ENCODE measurements around the gene LDB2.
A peak's percentile ranks its signal among the peaks of the same experiment; 100 is the strongest.

The LDB2 gene

GRCh38 chr4:16794816-16795445 is 103.5 kb downstream of the LDB2 start:
- peak in 1 of 2 experiments; percentile 13 for DNase-seq

DNA sequence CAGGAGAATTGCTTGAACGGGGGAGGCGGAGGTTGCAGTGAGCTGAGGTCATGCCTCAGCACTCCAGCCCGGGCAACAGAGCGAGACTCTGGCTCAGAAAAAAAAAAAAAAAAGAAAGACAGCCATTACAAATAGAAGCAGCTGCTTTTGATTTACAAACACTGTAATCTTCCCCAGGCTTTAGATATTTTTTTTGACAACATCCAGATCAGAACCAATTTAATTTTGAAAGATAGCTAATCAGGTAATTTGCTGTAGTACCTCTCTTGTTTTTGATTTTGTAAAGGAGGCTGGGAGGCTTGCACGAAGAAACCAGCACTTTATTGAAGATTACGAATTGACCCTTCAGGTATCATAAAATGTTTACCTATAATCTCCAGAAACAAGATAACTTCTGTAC is 107.0 kb downstream of the LDB2 start:
- no peak for DNase-seq

- DNase-seq = no peak
Observed at GRCh38 chr4:16790508-16790907, 107.9 kb downstream of the LDB2 start.

- DNase-seq = no peak
Observed at GRCh38 chr4:16788868-16789267, 109.6 kb downstream of the LDB2 start.

DNA sequence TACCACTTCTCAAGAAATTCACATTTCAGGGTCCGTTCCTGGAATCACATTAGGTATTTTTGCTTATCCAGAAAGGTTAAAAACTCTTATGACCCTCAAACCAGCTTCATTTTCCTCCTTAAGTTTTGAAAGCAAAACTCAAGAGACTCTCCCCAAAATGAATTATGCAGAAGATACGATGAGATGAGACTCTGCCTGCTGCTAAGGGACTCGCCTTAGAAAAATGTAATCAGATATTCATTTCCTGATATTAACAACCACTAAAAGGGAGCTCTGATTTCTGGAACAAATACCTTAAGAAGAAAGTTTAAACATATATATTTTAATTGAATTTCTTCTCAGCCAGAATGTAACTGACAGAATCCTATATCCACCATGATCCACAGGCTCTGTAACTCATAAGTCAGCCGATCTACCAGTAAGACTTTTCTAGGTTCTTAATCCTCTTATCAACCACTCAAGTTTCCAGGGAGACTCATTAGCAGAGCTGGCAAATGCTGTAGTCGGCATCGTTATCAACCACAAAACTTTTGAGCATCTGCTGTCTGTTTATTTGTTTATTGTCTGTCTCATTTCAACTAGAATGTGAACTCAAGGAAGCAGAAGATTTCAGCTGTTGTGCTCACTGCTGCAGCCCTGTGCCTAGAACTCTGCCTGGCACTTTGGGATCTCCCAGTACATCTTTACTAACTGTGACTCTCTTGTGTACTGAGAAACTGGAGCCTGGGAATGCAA is 112.5 kb downstream of the LDB2 start:
- no peak for DNase-seq

DNA sequence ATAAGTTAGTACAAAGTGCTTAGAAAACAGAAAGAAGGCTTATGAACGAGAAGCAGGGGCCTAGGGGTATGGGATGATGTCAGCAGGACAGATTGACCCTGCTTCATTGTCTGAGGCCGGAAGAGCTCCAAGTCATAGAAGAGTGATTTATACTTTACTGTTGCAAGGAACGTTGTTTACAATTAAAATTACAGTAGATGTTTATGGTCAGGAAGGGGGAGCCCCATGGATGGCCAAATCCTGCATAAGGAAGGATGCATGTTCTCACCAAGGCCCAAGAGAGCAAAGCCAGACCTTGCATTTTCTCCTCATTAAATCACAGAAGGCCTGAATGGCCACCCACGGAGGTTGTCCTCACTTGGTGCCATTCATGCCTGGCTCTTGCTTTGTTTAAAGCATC is 115.3 kb downstream of the LDB2 start:
- no peak for DNase-seq

GRCh38 chr4:16779028-16779675 is 119.3 kb downstream of the LDB2 start:
- no peak for DNase-seq

DNA sequence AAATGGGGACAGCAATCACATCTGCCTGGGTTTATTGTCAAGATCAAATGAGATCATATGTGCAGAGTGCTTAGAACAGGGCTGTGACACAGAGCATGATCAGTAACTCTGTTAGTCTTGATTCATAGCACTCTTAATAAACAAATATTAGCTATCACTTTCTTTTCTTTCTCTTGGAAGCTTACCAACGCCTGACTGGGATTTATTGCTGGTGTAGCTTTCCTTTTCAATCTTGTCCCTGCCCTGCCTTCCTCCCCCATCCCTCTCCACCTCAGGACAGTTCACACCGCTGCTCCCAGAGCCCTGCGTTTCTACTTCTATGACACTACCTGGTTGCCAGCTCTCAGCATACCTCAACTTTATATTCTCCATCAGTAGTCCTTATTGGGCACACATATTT is 120.7 kb downstream of the LDB2 start:
- no peak for DNase-seq

- DNase-seq = no peak
Observed at GRCh38 chr4:16775411-16776154, 122.9 kb downstream of the LDB2 start.

DNA sequence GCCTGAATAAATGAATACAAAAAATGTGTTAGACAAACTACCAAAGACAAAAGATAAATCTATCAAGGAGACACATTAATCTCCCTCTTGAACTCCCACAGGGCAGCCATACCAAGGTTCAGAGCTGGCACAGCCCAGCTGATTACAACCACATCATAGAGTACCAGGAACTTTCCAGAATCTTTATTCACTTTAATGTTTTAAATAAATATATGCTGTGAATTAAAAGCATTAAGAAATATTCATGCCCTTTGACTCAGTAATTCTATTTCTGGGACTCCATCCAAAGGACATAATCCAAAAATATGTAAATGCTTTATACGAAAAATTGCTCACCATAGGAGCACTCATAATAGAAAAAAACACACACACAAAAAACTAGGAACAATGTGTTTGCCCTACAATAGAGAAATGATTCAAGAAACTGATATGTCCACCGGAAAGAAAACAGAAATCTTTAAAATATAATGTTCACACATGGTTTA is 126.0 kb downstream of the LDB2 start:
- DNase-seq = no peak

DNA sequence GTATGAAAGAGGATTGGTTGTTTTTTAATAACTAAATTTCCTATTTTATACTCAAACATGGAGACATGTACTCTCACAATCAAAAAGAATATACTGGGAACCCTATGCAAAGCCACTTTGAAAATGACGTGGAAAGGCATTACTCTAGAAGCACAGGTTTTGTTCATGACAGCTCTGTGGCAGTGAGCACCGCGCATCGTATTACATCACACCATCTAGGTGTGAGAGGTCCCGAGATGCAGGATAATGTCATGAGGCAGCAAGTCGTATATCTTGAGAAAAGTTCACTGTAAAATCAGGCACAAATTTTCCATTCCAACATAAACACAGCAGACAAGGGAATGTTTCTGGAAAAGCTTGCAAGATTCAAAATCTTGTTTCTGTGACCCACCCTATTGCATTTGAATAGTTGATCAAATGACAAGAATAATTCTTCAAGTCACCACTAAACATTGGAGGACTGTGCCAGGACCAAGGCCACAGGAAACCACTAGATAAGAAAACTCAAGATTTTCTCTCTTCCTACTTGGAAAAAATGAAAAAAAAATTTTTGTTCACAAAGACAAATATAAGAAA is 127.6 kb downstream of the LDB2 start:
- DNase-seq = no peak

- DNase-seq = no peak
Observed at GRCh38 chr4:16767861-16768260, 130.6 kb downstream of the LDB2 start.

GRCh38 chr4:16767251-16767650 is 131.2 kb downstream of the LDB2 start:
- no peak for DNase-seq

GRCh38 chr4:16765546-16765945 is 132.9 kb downstream of the LDB2 start:
- DNase-seq = no peak

- DNase-seq = no peak
Observed at GRCh38 chr4:16764622-16765021, 133.8 kb downstream of the LDB2 start.

GRCh38 chr4:16760617-16761363 is 137.7 kb downstream of the LDB2 start:
- DNase-seq = no peak

- DNase-seq = no peak
Observed at GRCh38 chr4:16759931-16760582, 138.4 kb downstream of the LDB2 start.

- no peak for DNase-seq
Observed at GRCh38 chr4:16758816-16759215, 139.6 kb downstream of the LDB2 start.

GRCh38 chr4:16758255-16758654 is 140.2 kb downstream of the LDB2 start:
- no peak for DNase-seq

DNA sequence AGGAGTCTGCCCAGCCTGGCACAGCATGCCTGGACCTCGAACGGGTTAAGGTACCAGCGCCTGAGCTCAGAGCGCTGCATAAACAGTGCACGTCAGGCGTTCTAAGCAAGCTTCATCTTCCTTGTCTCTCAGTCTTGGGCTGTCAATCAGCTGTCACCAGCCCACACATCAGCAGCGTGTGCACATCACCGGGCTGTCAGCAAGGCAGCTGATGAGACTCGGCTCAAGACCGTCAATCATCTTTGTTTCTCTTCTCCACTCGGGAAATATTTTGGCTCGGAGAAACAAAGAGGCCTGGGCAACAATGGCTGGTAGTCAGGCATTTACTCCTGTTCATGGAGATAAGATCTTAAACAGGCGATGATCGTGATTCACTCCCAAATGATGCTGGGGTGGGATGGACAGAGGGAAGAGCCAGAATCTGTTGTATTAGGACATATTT is 141.3 kb downstream of the LDB2 start:
- DNase-seq = no peak

DNA sequence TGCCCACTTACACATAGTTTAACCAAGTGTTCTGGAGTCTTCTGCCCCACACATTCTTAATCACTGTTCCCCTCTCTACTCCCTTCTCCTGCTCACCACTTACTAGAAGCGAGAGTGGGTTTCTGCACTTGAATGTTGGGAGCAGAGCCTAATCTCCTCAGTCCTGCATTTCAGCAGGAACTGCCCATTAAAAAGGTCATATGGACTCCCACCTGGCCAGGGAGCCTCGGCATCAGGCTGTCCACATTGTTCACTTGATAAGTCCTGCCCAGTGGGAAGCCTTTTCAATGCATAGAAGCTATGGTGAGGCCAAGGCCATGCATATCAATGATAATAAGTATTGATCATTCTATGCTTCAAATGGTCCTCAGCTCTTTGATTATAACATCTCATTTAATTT is 144.3 kb downstream of the LDB2 start:
- DNase-seq = no peak

- DNase-seq = no peak
Observed at GRCh38 chr4:16752150-16752549, 146.3 kb downstream of the LDB2 start.
